ENCODE results near the gene OR5K2.

OR5K2 gene

GRCh38 chr3:98525494-98525893 lies 28.0 kb downstream of the OR5K2 start:
- no peak for DNase-seq

DNA sequence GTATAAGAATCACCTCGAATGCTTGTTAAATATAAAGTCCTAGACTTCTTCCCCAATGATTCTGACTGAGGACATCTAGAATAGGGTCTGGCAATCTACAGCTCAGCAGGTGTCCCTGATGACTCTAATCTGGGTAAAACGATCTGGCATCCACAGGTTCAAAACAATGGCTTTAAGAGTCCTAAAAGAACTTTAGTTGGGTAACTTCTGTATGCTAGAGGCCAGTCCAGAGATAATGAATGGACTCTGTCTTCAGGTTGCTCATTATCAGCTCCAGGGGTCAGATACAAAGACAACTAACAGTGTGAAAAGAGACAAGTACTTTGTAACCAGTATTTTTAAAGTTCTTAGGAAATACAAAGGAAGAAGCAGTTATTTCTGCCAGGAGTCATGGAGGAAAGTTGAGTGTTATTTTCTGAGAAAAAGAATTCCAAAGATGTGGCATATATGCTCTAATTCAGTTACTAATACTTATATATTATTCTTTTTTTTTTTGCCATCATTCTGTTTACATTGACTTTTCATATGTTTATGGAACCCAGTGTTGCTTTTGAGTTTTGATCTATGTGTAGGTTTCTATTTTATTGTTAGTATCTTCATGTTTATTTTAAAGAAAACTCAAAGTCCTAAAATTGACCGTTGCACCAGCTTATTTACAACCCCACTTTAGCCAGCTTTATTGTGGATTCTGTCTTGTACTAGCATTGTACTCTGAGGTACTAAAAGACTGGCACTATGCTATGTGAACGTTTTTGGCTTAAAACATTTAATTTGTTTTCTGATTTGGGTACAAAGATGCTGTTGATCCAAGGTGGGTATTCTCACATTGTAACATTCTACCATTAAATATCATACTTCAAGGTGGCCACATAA lies 31.2 kb downstream of the OR5K2 start:
- no peak for DNase-seq

DNA sequence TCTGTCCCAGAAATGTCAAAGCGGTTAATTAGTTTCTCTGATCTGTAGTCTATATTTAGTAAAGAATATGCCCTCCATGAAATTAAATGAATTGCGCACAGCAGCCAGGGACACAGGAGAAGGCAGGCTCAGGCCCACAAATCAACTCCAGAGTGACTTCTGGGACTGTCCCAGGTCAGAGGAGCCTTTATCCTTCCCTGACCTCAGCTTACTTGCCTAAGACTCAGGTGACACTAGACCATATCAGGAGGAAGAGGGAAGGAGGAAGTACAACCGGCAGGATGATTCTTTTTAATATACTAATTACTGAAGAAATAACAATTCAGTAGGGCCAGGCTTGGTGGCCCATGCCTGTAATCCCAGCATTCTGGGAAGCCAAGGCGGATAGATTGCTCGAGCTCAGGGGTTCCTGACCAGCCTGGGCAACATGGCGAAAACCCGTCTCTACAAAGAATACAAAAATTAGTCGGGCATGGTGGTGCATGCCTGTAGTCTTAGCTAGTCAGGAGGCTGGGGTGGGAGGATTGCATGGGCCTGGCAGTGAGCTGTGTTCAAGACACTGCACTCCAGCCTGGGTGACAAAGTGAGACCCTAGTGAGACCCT lies 32.5 kb downstream of the OR5K2 start:
- DNase-seq, result no peak

- no peak for DNase-seq
Observed at GRCh38 chr3:98530676-98531075, 33.2 kb downstream of the OR5K2 start.

DNA sequence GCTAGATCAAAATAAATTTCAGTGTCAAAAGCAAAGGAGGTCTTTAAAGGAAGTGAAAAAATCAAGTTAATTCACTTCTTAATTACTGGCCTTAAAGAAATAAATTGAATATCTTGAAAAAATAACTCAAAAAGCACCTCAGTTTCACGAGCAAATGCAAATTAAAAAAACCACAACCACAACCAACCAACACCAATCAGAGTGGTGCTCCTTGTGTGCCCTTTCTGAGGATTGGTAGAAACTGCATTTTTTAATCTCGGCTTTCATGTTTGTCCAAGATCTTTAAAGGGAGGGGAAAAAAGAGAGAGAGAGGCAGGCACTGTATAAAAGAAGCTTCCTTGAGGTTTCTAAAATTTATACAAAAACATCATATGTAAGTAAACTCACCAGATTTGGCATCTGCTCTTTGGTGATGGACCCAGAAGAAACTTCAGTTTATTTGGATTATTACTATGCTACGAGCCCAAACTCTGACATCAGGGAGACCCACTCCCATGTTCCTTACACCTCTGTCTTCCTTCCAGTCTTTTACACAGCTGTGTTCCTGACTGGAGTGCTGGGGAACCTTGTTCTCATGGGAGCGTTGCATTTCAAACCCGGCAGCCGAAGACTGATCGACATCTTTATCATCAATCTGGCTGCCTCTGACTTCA lies 34.3 kb downstream of the OR5K2 start, which contains the start of gene GPR15:
Gene GPR15, plus strand, starts transcription at position 357 of the 653 bp plus-strand sequence. Its CDS starts 56 bp downstream, at position 413.
- DNase-seq, result no peak

DNA sequence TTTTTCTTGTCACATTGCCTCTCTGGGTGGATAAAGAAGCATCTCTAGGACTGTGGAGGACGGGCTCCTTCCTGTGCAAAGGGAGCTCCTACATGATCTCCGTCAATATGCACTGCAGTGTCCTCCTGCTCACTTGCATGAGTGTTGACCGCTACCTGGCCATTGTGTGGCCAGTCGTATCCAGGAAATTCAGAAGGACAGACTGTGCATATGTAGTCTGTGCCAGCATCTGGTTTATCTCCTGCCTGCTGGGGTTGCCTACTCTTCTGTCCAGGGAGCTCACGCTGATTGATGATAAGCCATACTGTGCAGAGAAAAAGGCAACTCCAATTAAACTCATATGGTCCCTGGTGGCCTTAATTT lies 34.8 kb downstream of the OR5K2 start:
- no peak for DNase-seq

DNA sequence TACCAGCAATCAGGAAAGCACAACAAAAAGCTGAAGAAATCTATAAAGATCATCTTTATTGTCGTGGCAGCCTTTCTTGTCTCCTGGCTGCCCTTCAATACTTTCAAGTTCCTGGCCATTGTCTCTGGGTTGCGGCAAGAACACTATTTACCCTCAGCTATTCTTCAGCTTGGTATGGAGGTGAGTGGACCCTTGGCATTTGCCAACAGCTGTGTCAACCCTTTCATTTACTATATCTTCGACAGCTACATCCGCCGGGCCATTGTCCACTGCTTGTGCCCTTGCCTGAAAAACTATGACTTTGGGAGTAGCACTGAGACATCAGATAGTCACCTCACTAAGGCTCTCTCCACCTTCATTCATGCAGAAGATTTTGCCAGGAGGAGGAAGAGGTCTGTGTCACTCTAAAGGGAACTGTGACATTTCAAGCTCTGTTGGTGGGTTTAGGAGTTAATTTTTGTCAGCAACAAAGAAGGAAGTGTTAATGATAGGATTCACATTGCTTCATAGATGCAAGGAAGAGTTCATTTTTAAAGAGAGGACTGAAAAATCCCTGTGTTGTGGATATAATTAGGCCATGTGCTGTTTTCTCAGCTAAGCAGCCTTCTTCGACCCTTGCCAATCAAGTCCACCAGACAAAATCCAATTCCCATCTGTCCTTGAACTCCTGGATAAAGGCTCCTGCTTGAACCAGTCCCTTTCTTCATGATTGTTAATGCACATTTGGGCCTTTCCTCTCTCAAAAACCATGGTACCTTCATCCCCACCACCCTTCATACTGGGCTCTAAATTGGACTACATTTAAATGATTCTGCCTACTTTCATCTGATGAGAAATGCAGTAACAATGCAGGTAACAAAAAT lies 35.5 kb downstream of the OR5K2 start:
- DNase-seq, result no peak

DNA sequence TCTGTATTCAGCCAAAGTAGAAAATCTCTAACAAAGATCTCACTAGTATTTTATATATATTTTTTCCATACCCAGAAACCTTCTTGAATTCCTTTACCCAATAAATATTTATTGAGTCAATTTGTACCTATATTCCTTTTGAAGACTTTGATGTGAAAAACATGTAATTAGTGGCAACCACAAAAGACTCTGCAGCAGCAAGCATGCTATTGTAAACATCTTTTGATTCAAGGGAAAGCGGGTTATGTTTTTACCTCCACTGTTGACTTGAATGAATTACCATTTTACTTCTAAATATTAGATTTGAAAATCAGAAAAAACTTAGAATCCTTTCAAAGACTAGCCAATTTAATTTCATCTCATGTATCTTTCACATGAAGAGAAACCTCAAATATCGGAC lies 36.7 kb downstream of the OR5K2 start:
- DNase-seq, result no peak

DNA sequence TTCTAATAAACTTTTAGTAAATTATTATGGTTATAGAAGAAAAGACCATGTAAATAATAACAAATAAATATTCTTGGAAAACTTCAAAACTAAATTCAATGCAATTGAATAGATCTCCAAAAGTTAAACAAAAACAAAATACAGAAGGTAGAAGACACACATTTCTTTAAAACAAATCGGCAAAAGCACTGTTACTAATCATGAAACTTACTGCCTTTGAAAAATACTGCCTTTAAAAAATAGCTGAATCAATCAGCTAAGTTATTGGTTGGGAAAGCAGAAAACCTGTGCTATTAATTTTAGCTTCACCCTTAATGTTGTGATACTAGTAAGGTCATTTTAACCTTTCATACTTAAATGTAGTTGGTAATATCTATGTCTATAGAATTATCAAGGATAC lies 37.3 kb downstream of the OR5K2 start:
- no peak for DNase-seq

DNA sequence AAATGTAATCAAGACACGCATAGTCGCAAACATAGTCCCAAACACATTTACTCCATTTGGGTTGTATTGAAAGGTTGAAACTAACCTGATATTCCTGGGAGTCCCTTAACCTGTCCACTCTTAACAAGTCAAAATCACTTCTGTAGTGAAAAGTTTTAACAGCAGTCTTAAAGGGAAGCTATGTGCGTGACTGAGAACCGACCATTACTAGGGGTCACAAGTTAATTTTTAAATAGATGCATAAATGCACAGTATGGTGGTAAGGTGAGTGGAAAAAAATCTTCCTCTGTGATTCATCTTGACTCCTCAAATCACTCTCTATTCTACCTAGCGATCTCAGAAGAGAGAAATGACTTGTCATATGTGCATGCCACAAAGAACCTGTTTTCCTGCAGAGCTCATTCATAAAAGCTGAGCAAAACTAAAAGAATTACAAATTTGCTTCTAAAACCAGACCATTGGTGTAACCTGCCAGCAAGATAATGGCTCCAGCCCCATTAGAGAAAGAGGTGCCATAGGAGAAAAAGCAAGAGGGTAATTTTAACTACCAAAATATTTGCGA lies 39.1 kb downstream of the OR5K2 start:
- no peak for DNase-seq

- DNase-seq, result no peak
Observed at GRCh38 chr3:98540346-98540745, 42.9 kb downstream of the OR5K2 start.

- no peak for DNase-seq
Observed at GRCh38 chr3:98541695-98542094, 44.2 kb downstream of the OR5K2 start.

DNA sequence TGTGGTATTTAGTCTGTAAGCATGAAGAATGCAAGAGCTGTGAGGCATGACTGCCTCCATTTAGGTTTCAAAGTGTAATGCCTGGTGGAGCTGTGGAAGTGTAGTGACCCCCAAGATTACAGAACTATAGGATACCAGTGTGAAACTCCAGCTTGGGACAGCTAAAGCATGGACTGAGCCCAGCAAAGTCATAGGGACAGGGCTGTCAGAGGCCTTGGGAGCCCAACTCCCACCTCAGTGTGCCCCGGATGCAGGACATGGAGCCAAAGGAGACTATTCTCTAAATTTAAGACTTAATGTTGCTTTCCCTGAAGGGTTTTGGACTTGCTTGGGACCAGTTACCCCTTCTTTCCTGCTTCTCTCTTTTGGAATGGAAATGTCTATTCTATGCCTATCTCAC lies 45.1 kb downstream of the OR5K2 start:
- no peak for DNase-seq

DNA sequence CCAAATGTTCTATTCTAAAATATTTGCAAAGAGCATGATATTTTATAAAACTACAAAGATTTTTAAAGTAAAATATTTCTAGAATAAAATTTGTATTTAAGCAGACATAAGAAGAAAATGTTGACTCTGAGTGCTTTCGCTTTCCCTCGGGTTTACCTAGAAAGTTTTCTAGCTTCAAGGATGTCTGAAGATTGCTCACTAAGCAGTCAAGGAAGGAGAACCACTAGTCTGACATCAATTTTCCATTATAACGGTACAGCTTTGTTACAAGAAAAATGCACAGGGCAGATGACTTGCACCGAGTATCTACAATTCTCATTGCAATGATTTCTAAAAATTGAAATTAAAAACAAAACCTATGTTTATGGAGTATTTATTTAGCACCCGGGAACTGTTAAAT lies 48.5 kb downstream of the OR5K2 start:
- no peak for DNase-seq
